ENCODE measurements around the gene DUSP28. TPM values are rescaled to one million over a fixed set of nuclear protein-coding genes. Genes with fewer than 3 reads are reported as not detected.

Gene DUSP28
- total RNA-seq, 4 donors from 2014 or later = 3.0 to 5.3 (median 4.0) TPM

- Histone ChIP-seq H3K36me3 (peaks cover 0 to 65% of the 10 kb centered on the region in 2 donors), H3K9me3 (no peaks in the 10 kb centered on the region), H3K27me3 (no peaks in the 10 kb centered on the region), H3K4me1 (peaks cover 0 to 32% (median 5%) of the 10 kb centered on the region in 3 donors), H3K27ac (peak overlapping the region in 3 of 4 donors; percentile 17 to 59 (median 19)), H3K4me3 (no peak overlapping the region)
- WGBS, 2 donors (ENCODE audit: low coverage in 1 of 2) = 100% methylated on average over 1 to 2 of the region's 8 CpGs
- no peak for TF ChIP-seq POLR2AphosphoS5 (IDR thresholded peaks at IDR 0.05)
- TF ChIP-seq EP300 (IDR thresholded peaks at IDR 0.05) = no peak
- ATAC-seq = no peak
Observed at GRCh38 chr2:240578488-240578887, 18.3 kb downstream of the DUSP28 start.

GRCh38 chr2:240579071-240579762 lies 19.1 kb downstream of the DUSP28 start:
- no peak for ATAC-seq
- Histone ChIP-seq H3K4me1 (peaks cover 0 to 40% (median 5%) of the 10 kb centered on the region in 3 donors), H3K4me3 (no peak overlapping the region), H3K9me3 (no peaks in the 10 kb centered on the region), H3K36me3 (peaks cover 0 to 58% of the 10 kb centered on the region in 2 donors), H3K27me3 (no peaks in the 10 kb centered on the region), H3K27ac (peak overlapping the region in 3 of 4 donors; percentile 59 to 66 (median 62))
- TF ChIP-seq CTCF (IDR thresholded peaks at IDR 0.05) = no peak
- TF ChIP-seq POLR2AphosphoS5 (IDR thresholded peaks at IDR 0.05) = no peak
- TF ChIP-seq EP300 (IDR thresholded peaks at IDR 0.05) = no peak
- TF ChIP-seq POLR2A (IDR thresholded peaks at IDR 0.05) = no peak
- 100% methylated on average over 4 of the region's 12 CpGs; no CpG with 5 or more reads in 1 of the 2 donors for WGBS, 2 donors (ENCODE audit: low coverage in 1 of 2)

GRCh38 chr2:240579771-240580614 lies 19.8 kb downstream of the DUSP28 start:
- Histone ChIP-seq H3K9me3 (no peaks in the 10 kb centered on the region), H3K4me3 (no peak overlapping the region), H3K27me3 (no peaks in the 10 kb centered on the region), H3K36me3 (peaks cover 0 to 50% of the 10 kb centered on the region in 2 donors), H3K27ac (peak overlapping the region in 3 of 4 donors; percentile 59 to 66 (median 62)), H3K4me1 (peaks cover 0 to 47% (median 13%) of the 10 kb centered on the region in 3 donors)
- 32 to 56% methylated on average over 6 to 15 of the region's 27 CpGs for WGBS, 2 donors (ENCODE audit: low coverage in 1 of 2)
- TF ChIP-seq POLR2AphosphoS5 (IDR thresholded peaks at IDR 0.05) (peak; percentile 58), CTCF (IDR thresholded peaks at IDR 0.05) (peak in 1 of 4 experiments; percentile 6), EP300 (IDR thresholded peaks at IDR 0.05) (no peak), POLR2A (IDR thresholded peaks at IDR 0.05) (no peak)
- ATAC-seq = peak; percentile 92

GRCh38 chr2:240581811-240582210 lies 21.7 kb downstream of the DUSP28 start:
- no peak overlapping the region for H3K27ac ChIP-seq
- H3K36me3 ChIP-seq = peaks cover 0 to 32% of the 10 kb centered on the region in 2 donors
- no peaks in the 10 kb centered on the region for H3K9me3 ChIP-seq
- no peak for ATAC-seq
- no peak overlapping the region for H3K4me3 ChIP-seq
- 89 to 100% methylated on average over 1 to 3 of the region's 5 CpGs for WGBS, 2 donors (ENCODE audit: low coverage in 1 of 2)
- TF ChIP-seq POLR2A (IDR thresholded peaks at IDR 0.05) = no peak
- TF ChIP-seq CTCF (IDR thresholded peaks at IDR 0.05) = no peak
- TF ChIP-seq EP300 (IDR thresholded peaks at IDR 0.05) = no peak
- no peak for TF ChIP-seq POLR2AphosphoS5 (IDR thresholded peaks at IDR 0.05)
- H3K4me1 ChIP-seq = peaks cover 0 to 56% (median 20%) of the 10 kb centered on the region in 3 donors
- H3K27me3 ChIP-seq = no peaks in the 10 kb centered on the region

GRCh38 chr2:240582781-240583180 lies 22.6 kb downstream of the DUSP28 start:
- Histone ChIP-seq H3K4me3 (no peak overlapping the region), H3K27ac (no peak overlapping the region), H3K27me3 (no peaks in the 10 kb centered on the region), H3K4me1 (peaks cover 0 to 64% (median 24%) of the 10 kb centered on the region in 3 donors), H3K9me3 (no peaks in the 10 kb centered on the region), H3K36me3 (peaks cover 0 to 22% of the 10 kb centered on the region in 2 donors)
- WGBS, 2 donors (ENCODE audit: low coverage in 1 of 2) = 72 to 75% methylated on average over 2 to 3 of the region's 3 CpGs
- ATAC-seq = no peak
- TF ChIP-seq CTCF (IDR thresholded peaks at IDR 0.05) (no peak), POLR2AphosphoS5 (IDR thresholded peaks at IDR 0.05) (no peak), POLR2A (IDR thresholded peaks at IDR 0.05) (no peak), EP300 (IDR thresholded peaks at IDR 0.05) (no peak)

Data from gastroesophageal sphincter (tissue), 4 donors.